ENCODE measurements around the gene C4orf33.

DNA sequence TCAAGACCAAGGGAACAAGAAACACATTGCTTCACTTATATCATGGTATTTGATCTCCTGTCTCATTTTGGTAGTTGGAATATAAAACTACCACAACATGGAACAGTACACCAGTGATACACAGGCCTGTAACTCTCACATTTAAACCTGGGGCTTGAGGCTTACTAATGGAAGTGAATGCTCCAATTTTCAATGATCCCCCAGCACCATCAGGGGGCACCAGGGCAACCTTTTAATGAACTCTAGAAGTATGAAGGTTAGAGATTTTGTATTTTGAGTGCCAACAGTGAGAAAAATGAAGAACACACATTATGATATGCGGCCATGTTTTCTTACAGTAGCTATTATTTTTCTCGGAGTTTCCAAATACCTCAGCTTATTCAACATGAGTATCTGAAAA, 50.7 kb downstream of the C4orf33 start:
- no peak for TF ChIP-seq ZNF644 (tag; IDR thresholded peaks at IDR 0.05; ENCODE audit: low read depth)
- TF ChIP-seq EZH2 (IDR thresholded peaks at IDR 0.05; ENCODE audit: borderline replicate concordance, low read depth, low read length) = no peak
- TF ChIP-seq, protein P1, sequence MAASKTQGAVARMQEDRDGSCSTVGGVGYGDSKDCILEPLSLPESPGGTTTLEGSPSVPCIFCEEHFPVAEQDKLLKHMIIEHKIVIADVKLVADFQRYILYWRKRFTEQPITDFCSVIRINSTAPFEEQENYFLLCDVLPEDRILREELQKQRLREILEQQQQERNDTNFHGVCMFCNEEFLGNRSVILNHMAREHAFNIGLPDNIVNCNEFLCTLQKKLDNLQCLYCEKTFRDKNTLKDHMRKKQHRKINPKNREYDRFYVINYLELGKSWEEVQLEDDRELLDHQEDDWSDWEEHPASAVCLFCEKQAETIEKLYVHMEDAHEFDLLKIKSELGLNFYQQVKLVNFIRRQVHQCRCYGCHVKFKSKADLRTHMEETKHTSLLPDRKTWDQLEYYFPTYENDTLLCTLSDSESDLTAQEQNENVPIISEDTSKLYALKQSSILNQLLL (CRISPR knock-in tag; IDR thresholded peaks at IDR 0.05; ENCODE audit: borderline replicate concordance) = no peak
- no peak for TF ChIP-seq ZNF274 (IDR thresholded peaks at IDR 0.05; ENCODE audit: borderline replicate concordance, low read depth, low read length)
- TF ChIP-seq ZNF707 (CRISPR knock-in tag; conservative IDR thresholded peaks at IDR 0.05) = no peak
- no peak for TF ChIP-seq FOXM1 (IDR thresholded peaks at IDR 0.05; ENCODE audit: low read depth)
- no peak for TF ChIP-seq FOXM1 (CRISPR knock-in tag; IDR thresholded peaks at IDR 0.05; ENCODE audit: low read depth)

Measured in K562 (cell line).